ENCODE results near the gene CNGB1. TPM values are rescaled to one million over a fixed set of nuclear protein-coding genes. Genes with fewer than 3 reads are reported as not detected.

CNGB1 gene
- total and polyA plus RNA-seq, 2 of the 13 experiments (the other 11 are each of a cell fraction or from before 2014, with no cell fraction given), result 0.02 to 0.15 TPM

GRCh38 chr16:57894390-57895080, 76.4 kb downstream of the CNGB1 start (continued):
- TF ChIP-seq ZNF660 (CRISPR knock-in tag; IDR thresholded peaks at IDR 0.05; ENCODE audit: borderline replicate concordance, low read depth) (no peak), ZNF121 (CRISPR knock-in tag; IDR thresholded peaks at IDR 0.05) (no peak), FIP1L1 (IDR thresholded peaks at IDR 0.05; ENCODE audit: borderline replicate concordance, insufficient read depth, low read depth, low read length) (no peak), TFE3 (CRISPR knock-in tag; IDR thresholded peaks at IDR 0.05) (peak; percentile 81), ELF4 (CRISPR knock-in tag; IDR thresholded peaks at IDR 0.05; ENCODE audit: borderline replicate concordance) (no peak)

GRCh38 chr16:57893559-57894389, 77.2 kb downstream of the CNGB1 start:
- ATAC-seq (peak; percentile 65), FAIRE-seq (peak; percentile 53), DNase-seq (ENCODE audit: low spot score) (peak; percentile 99)
- POLR2A ChIA-PET, result interaction anchor here (0.6 to 5.1 kb wide), 22 partner anchors 9 to 200 kb away, joined by 3 to 73 read pairs (median 6); partner anchors contain the start of genes KATNB1, MMP15 and USB1
- peak overlapping the region; percentile 80 for H3K9ac ChIP-seq (ENCODE audit: insufficient read depth, low read depth, low read length)
- no peaks in the 10 kb centered on the region for H3K36me3 ChIP-seq (replicated peaks in 1 of 2; ENCODE audit: control insufficient read depth in 1 of 2, insufficient read depth in 2 of 2, low read length in 2 of 2)
- peaks cover 94% of the 10 kb centered on the region for H3K4me1 ChIP-seq (ENCODE audit: insufficient read depth, low read length)
- H3K4me3 ChIP-seq (replicated peaks in 1 of 3; ENCODE audit: insufficient read depth in 1 of 3, low read depth in 2 of 3, low read length in 3 of 3), result peak overlapping the region; percentile 52 to 71 (median 62)
- peak overlapping the region; percentile 93 for H3K4me2 ChIP-seq (ENCODE audit: low read depth, low read length)
- H3K9me3 ChIP-seq (ENCODE audit: low read length), result no peaks in the 10 kb centered on the region
- CTCF ChIA-PET (ENCODE audit: low intra/inter-chr PET ratio, low total read pairs), result no interaction called here
- H3K79me2 ChIP-seq (ENCODE audit: insufficient read depth, low read length), result no peaks in the 10 kb centered on the region
- in situ Hi-C loops (cut with HindIII; ENCODE audit: extremely low pct_ligation_motif_present, low pct_unique_long_range_greater_than_20kb) (no loop called here), intact Hi-C loops (cut with micrococcal nuclease; ENCODE audit: unreplicated experiment) (loop anchor here (1.0 to 2.0 kb wide), 5 partner anchors 30 to 235 kb away; partner anchors contain the start of genes CFAP20 and KIFC3)
- H4K20me1 ChIP-seq (ENCODE audit: insufficient read depth, low read length), result no peaks in the 10 kb centered on the region
- H3K27me3 ChIP-seq (ENCODE audit: control insufficient read depth in 1 of 2, insufficient read depth in 2 of 2, low read length in 2 of 2), result no peaks in the 10 kb centered on the region; a peak in 1 of 5 replicates
- peak overlapping the region; percentile 95 for H3K27ac ChIP-seq (ENCODE audit: extremely low read length, insufficient read depth, low read length)
- no TSS peak for BruUV-seq (replicated peaks)
- WGBS (ENCODE audit: low lambda C conversion rate), result 1% methylated on average over 17 of the region's 17 CpGs
- H2AFZ ChIP-seq (ENCODE audit: low read length), result no peak overlapping the region
- TF ChIP-seq FOXA3 (CRISPR knock-in tag; IDR thresholded peaks at IDR 0.05) (peak; percentile 90), NCOA1 (CRISPR knock-in tag; IDR thresholded peaks at IDR 0.05) (0 out of 2 replicates have a peak, but pooled peaks have one; percentile 6), ETV6 (CRISPR knock-in tag; conservative IDR thresholded peaks at IDR 0.05) (peak; percentile 94), ZNF230 (CRISPR knock-in tag; IDR thresholded peaks at IDR 0.05) (peak; percentile 57; the same call in 1 of the 2 replicates), NR2F2 (IDR thresholded peaks at IDR 0.05; ENCODE audit: borderline replicate concordance, low read depth) (peak; percentile 64; the same call in 1 of the 2 replicates), CHD4 (IDR thresholded peaks at IDR 0.05; ENCODE audit: borderline replicate concordance, low read length) (peak; percentile 50; the same call in 1 of the 2 replicates), SIX1 (CRISPR knock-in tag; IDR thresholded peaks at IDR 0.05; ENCODE audit: borderline replicate concordance) (peak; percentile 98), TAF1 (CRISPR knock-in tag; IDR thresholded peaks at IDR 0.05) (peak; percentile 46), BRD4 (CRISPR knock-in tag; IDR thresholded peaks at IDR 0.05) (peak; percentile 42; the same call in 1 of the 2 replicates), ETV5 (CRISPR knock-in tag; IDR thresholded peaks at IDR 0.05; ENCODE audit: borderline replicate concordance) (peak; percentile 89; the same call in 1 of the 2 replicates), GATAD1 (CRISPR knock-in tag; IDR thresholded peaks at IDR 0.05) (peak; percentile 65; the same call in 1 of the 2 replicates), ATF3 (CRISPR knock-in tag; IDR thresholded peaks at IDR 0.05) (peak; percentile 94)
- TF ChIP-seq, protein P1, sequence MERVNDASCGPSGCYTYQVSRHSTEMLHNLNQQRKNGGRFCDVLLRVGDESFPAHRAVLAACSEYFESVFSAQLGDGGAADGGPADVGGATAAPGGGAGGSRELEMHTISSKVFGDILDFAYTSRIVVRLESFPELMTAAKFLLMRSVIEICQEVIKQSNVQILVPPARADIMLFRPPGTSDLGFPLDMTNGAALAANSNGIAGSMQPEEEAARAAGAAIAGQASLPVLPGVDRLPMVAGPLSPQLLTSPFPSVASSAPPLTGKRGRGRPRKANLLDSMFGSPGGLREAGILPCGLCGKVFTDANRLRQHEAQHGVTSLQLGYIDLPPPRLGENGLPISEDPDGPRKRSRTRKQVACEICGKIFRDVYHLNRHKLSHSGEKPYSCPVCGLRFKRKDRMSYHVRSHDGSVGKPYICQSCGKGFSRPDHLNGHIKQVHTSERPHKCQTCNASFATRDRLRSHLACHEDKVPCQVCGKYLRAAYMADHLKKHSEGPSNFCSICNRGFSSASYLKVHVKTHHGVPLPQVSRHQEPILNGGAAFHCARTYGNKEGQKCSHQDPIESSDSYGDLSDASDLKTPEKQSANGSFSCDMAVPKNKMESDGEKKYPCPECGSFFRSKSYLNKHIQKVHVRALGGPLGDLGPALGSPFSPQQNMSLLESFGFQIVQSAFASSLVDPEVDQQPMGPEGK (CRISPR knock-in tag; IDR thresholded peaks at IDR 0.05), result no peak

All from HepG2 (cell line).